Stomach (tissue), 4 donors: ENCODE data around the gene HOXB8.

ENCODE experiments used
- EP300 ChIP-seq: sonication (generic); formaldehyde crosslinking; IDR thresholded peaks from one replicate; pipeline ENCODE4 v1.6.1; 2017; ENCODE audit warnings: antibody characterized with exemption
- POLR2A ChIP-seq, 4 donors: fragments of 450-650 bp; IDR thresholded peaks; one replicate each; pipeline ENCODE4 v1.6.1; 2016; ENCODE audit warnings: antibody characterized with exemption in 4 of 4, control low read depth in 2 of 4, mild to moderate bottlenecking in 1 of 4, moderate library complexity in 1 of 4
- POLR2AphosphoS5 ChIP-seq, 3 donors: sonication (generic); formaldehyde crosslinking; IDR thresholded peaks; one replicate each; pipeline ENCODE4 v1.6.1; 2016; ENCODE audit warnings: antibody characterized with exemption in 3 of 3
- TF ChIP-seq, protein P1 (sequence below), 7 experiments: fragments of 450-650 bp in 4 of 7; fragments of 200-600 bp in 3 of 7; sonication (generic) in 3 of 7; IDR thresholded peaks; one replicate each; pipeline ENCODE4 v1.5.1; 2016 to 2019; ENCODE audit warnings: antibody characterized with exemption in 7 of 7, control low read depth in 2 of 7, mild to moderate bottlenecking in 1 of 7

GRCh38 chr17:48624544-48625494 lies 9.7 kb upstream of the HOXB8 start:
- TF ChIP-seq POLR2A (IDR thresholded peaks at IDR 0.05) (no peak), POLR2AphosphoS5 (IDR thresholded peaks at IDR 0.05) (no peak), EP300 (no peak)
- TF ChIP-seq, protein P1, sequence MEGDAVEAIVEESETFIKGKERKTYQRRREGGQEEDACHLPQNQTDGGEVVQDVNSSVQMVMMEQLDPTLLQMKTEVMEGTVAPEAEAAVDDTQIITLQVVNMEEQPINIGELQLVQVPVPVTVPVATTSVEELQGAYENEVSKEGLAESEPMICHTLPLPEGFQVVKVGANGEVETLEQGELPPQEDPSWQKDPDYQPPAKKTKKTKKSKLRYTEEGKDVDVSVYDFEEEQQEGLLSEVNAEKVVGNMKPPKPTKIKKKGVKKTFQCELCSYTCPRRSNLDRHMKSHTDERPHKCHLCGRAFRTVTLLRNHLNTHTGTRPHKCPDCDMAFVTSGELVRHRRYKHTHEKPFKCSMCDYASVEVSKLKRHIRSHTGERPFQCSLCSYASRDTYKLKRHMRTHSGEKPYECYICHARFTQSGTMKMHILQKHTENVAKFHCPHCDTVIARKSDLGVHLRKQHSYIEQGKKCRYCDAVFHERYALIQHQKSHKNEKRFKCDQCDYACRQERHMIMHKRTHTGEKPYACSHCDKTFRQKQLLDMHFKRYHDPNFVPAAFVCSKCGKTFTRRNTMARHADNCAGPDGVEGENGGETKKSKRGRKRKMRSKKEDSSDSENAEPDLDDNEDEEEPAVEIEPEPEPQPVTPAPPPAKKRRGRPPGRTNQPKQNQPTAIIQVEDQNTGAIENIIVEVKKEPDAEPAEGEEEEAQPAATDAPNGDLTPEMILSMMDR (IDR thresholded peaks at IDR 0.05) = no peak
